ENCODE data around the gene PROM1. TPM values are rescaled to one million over a fixed set of nuclear protein-coding genes. Genes with fewer than 3 reads are reported as not detected.

The PROM1 gene
- total RNA-seq, 1 experiment from 2014 or later: 17.7 TPM

GRCh38 chr4:16079046-16079445, 4.8 kb downstream of the PROM1 start:
- BruUV-seq (replicated peaks): no TSS peak
- ChIA-PET RAD21 (ENCODE audit: low non-redundant PET in 1 of 2, low total read pairs in 2 of 2, uncharacterized antibody in 2 of 2, unreplicated experiment in 2 of 2) (no interaction called here), CTCF (no interaction called here), POLR2A (no interaction called here)
- TF ChIP-seq MAX (IDR thresholded peaks at IDR 0.05) (no peak), EZH2 (IDR thresholded peaks at IDR 0.05) (no peak), ELF1 (IDR thresholded peaks at IDR 0.05; ENCODE audit: borderline replicate concordance, low read depth) (no peak), TCF7L2 (IDR thresholded peaks at IDR 0.05; ENCODE audit: borderline replicate concordance, extremely low read depth, insufficient read depth, insufficient read length) (no peak), SIN3A (IDR thresholded peaks at IDR 0.05; ENCODE audit: low read depth) (no peak), POLR2A (IDR thresholded peaks at IDR 0.05; ENCODE audit: borderline replicate concordance, extremely low read depth, insufficient read depth, insufficient read length) (no peak), EGR1 (IDR thresholded peaks at IDR 0.05; ENCODE audit: low read depth) (no peak), FOSL1 (IDR thresholded peaks at IDR 0.05; ENCODE audit: low read depth) (no peak)
- Histone ChIP-seq H2AFZ (ENCODE audit: low read depth, low read length, poor library complexity, severe bottlenecking) (no peak overlapping the region), H3K9me2 (ENCODE audit: insufficient read depth) (no peaks in the 10 kb centered on the region), H3K36me3 (ENCODE audit: control insufficient read depth in 1 of 2, insufficient read depth in 2 of 2, low read length in 2 of 2) (no peaks in the 10 kb centered on the region), H3K9ac (ENCODE audit: low read length) (no peak overlapping the region), H3K27me3 (ENCODE audit: insufficient read depth, low read length) (no peaks in the 10 kb centered on the region), H3K9me3 (ENCODE audit: control insufficient read depth in 1 of 2, insufficient read depth in 1 of 2, low read depth in 1 of 2, low read length in 2 of 2) (no peaks in the 10 kb centered on the region), H4K20me1 (ENCODE audit: insufficient read depth) (no peaks in the 10 kb centered on the region), H3K27ac (ENCODE audit: low read depth, low read length) (no peak overlapping the region), H3K79me2 (ENCODE audit: insufficient read depth, low read length) (no peaks in the 10 kb centered on the region), H3K4me2 (ENCODE audit: low read length) (no peak overlapping the region), H3K4me1 (ENCODE audit: control insufficient read depth in 1 of 2, insufficient read depth in 2 of 2, low read length in 2 of 2) (peaks cover 0 to 4% of the 10 kb centered on the region in 2 experiments; a peak in 1 of 4 replicates), H3K4me3 (replicated peaks in 1 of 2; ENCODE audit: low read depth in 1 of 2, low read length in 2 of 2) (no peak overlapping the region)
- no peak for ATAC-seq
- intact Hi-C loops (cut with micrococcal nuclease): no loop called here
- DNase-seq (ENCODE audit: low read depth, low spot score): no peak

- Histone ChIP-seq H3K4me2 (ENCODE audit: low read length) (no peak overlapping the region), H3K36me3 (ENCODE audit: control insufficient read depth in 1 of 2, insufficient read depth in 2 of 2, low read length in 2 of 2) (no peaks in the 10 kb centered on the region), H3K9ac (ENCODE audit: low read length) (no peak overlapping the region), H3K4me1 (ENCODE audit: control insufficient read depth in 1 of 2, insufficient read depth in 2 of 2, low read length in 2 of 2) (peaks cover 0 to 4% of the 10 kb centered on the region in 2 experiments; a peak in 1 of 4 replicates), H3K27ac (ENCODE audit: low read depth, low read length) (no peak overlapping the region), H2AFZ (ENCODE audit: low read depth, low read length, poor library complexity, severe bottlenecking) (no peak overlapping the region), H3K9me3 (ENCODE audit: control insufficient read depth in 1 of 2, insufficient read depth in 1 of 2, low read depth in 1 of 2, low read length in 2 of 2) (no peaks in the 10 kb centered on the region), H3K27me3 (ENCODE audit: insufficient read depth, low read length) (no peaks in the 10 kb centered on the region), H3K79me2 (ENCODE audit: insufficient read depth, low read length) (no peaks in the 10 kb centered on the region), H3K9me2 (ENCODE audit: insufficient read depth) (no peaks in the 10 kb centered on the region), H3K4me3 (replicated peaks in 1 of 2; ENCODE audit: low read depth in 1 of 2, low read length in 2 of 2) (no peak overlapping the region), H4K20me1 (ENCODE audit: insufficient read depth) (no peaks in the 10 kb centered on the region)
- BruUV-seq (replicated peaks): no TSS peak
- POLR2A ChIA-PET: no interaction called here
- no peak for TF ChIP-seq SIN3A (IDR thresholded peaks at IDR 0.05; ENCODE audit: low read depth)
- TF ChIP-seq FOSL1 (IDR thresholded peaks at IDR 0.05; ENCODE audit: low read depth): no peak
- TF ChIP-seq EZH2 (IDR thresholded peaks at IDR 0.05): no peak
- no peak for TF ChIP-seq ELF1 (IDR thresholded peaks at IDR 0.05; ENCODE audit: borderline replicate concordance, low read depth)
- TF ChIP-seq TCF7L2 (IDR thresholded peaks at IDR 0.05; ENCODE audit: borderline replicate concordance, extremely low read depth, insufficient read depth, insufficient read length): no peak
- TF ChIP-seq CTCF (IDR thresholded peaks at IDR 0.05 in 2 of 3, conservative IDR thresholded peaks at IDR 0.05 in 1 of 3; ENCODE audit: borderline replicate concordance in 1 of 3, insufficient read depth in 1 of 3, low read depth in 2 of 3, low read length in 2 of 3): no peak
- TF ChIP-seq SRF (IDR thresholded peaks at IDR 0.05; ENCODE audit: low read depth): no peak
- no peak for TF ChIP-seq EZH2phosphoT487 (IDR thresholded peaks at IDR 0.05; ENCODE audit: borderline replicate concordance)
- TF ChIP-seq EGR1 (IDR thresholded peaks at IDR 0.05; ENCODE audit: low read depth): no peak
- TF ChIP-seq ZBTB33 (IDR thresholded peaks at IDR 0.05; ENCODE audit: extremely low read depth, insufficient replicate concordance, low read length): no peak
- no peak for TF ChIP-seq ZNF274 (IDR thresholded peaks at IDR 0.05; ENCODE audit: low read depth, low read length)
- TF ChIP-seq POLR2AphosphoS5 (IDR thresholded peaks at IDR 0.05; ENCODE audit: low read depth, low read length): no peak
- no peak for TF ChIP-seq CEBPB (IDR thresholded peaks at IDR 0.05; ENCODE audit: low read depth)
- TF ChIP-seq JUND (IDR thresholded peaks at IDR 0.05): no peak
- RAD21 ChIA-PET (ENCODE audit: low non-redundant PET in 1 of 2, low total read pairs in 2 of 2, uncharacterized antibody in 2 of 2, unreplicated experiment in 2 of 2): no interaction called here
- DNase-seq (ENCODE audit: low read depth, low spot score) (no peak), ATAC-seq (no peak)
- intact Hi-C loops (cut with micrococcal nuclease): no loop called here
- CTCF ChIA-PET: no interaction called here
Measured at GRCh38 chr4:16078195-16078760, 5.5 kb downstream of the PROM1 start.

All from HCT116 (cell line).